ENCODE results near the gene PLXND1.

Gene PLXND1

DNA sequence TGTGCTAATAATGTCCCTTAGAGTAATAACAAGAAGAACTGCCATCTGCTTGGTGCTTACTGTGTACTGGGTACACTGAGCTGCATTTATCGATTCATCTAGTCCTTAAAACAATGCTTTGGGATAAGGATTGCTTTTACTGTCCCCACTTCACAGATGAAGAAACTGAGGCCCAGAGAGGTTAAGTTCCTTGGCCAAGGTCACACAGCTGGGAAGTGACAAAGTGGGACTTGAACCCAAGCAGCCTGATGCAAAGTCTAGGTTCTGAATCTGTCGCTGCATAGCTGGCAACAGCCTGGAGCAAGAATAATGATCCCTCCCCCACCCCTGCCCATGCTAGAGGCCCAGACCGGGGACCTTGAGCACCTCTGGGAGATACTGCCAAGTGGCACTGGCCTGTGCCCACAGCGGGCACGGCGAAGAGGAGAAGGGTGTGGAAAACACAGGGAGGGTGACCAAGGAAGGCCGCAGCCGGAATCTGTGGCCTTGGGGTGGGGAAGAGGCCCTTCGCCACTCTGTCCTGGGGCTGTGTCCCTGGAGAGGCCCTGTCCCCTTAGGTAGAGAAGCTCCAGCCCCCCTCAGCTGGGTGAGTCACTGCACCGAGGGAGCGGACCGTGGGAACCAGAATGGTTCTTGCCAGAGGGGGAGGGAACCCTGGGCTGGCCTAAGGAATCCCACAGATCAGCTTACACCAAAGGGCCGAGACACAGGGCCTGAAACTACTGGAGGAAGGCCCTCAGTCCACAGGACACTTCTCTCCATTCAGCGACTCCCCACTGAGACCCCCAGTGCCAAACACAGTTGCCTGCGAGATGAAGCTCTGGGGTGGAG lies 3.5 kb downstream of the PLXND1 start:
- DNase-seq (ENCODE audit: low read depth in 4 of 4, low spot score in 1 of 4): no peak

DNA sequence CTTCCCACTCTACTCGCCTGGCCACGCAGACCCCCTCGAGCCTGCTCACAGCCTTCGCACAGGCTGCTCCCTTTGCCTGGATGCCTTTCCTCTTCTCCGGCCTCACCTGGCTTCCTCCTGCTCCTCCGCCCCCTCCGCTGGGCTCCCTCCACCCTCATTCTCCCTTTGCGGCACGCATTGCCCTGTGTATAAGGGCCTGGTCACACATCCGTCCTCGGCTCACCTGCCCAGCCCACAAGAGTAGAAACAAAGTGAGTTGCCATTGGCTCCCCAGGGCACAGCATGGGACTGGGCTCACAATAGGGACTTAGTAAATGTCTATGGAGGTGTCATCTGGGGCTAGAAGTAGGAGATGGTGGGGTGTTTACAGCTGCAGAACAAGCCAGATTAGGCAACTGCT lies 4.2 kb downstream of the PLXND1 start:
- DNase-seq (ENCODE audit: low read depth in 4 of 4, low spot score in 1 of 4): no peak

DNA sequence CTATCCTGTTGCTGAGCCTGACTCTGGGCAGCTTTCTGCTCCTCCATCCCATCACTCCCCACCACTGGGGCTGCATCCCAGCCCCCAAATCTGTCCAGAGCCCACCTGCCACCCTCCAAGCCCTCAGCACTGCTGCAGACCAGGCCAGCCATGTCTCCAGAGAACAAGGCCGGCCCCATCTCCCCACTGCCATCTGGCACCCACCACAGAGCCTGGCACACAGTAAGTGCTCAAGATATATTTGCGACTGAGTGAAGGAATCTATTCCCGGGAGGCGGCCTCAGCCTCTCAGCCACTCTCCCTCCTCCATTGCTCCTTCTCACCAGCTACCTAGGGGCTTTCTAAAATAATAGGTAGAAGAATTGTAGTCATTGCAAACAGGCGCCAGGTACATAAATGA lies 4.8 kb downstream of the PLXND1 start:
- DNase-seq (ENCODE audit: low read depth in 4 of 4, low spot score in 1 of 4): no peak

DNA sequence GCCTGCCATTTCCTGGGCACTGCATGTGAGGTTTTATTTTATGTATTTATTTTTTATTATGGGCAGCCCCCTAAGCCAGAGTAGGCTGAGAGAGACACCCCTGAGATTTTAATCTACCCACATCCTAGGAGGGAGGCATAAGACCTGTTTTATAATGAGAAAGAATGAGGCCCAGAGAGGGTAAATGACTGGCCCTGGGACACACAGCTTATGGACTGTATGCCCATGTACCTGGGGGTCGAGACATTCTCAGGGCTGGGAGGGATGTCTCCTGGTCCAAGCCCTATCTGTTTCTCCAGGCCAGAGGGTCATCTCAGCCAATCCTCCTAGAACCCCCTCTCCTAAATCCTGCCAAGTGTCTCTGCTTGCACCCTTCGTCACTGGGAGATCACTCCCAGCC lies 6.1 kb downstream of the PLXND1 start:
- no peak for DNase-seq (ENCODE audit: low read depth in 4 of 4, low spot score in 1 of 4)

DNA sequence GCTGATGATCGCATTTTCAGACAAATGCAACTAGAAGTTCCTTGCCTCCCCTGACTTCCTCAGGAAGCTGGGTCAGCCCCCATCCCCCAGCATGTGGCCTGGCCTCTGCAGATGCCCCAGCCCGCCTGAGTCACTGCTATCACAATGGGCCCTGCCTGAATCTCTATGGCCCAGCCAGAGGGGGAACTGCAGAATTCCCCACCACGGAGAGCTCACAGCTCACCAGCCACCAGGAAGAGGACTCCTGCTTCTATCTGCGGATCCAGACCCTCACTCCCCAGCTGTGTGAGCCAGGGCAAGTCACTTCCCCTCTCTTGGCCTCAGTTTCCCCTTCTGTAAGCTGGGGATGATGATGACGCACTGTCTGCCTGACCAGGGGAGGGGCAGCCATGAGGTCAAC lies 6.9 kb downstream of the PLXND1 start:
- no peak for DNase-seq (ENCODE audit: low read depth in 4 of 4, low spot score in 1 of 4)

DNA sequence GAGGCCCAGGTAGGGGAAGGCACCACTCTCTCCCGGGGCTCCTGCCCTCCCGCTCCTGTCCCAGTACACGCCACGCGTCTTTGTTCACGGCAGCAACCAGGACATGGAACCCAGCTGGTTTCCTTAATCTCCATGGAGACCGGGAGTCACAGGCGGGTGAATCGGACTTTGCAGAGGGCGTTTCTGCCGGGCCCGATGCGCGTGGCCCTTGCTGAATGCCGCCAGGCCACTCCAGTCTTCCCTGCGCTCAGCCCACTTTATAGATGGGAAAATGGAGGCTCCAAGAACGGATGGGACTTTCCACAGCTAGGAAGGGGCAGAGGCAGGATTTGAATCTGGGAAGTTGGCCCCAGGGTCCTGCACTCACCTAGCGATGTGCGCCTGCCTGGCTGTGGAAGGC lies 7.4 kb downstream of the PLXND1 start:
- no peak for DNase-seq (ENCODE audit: low read depth in 4 of 4, low spot score in 1 of 4)

DNA sequence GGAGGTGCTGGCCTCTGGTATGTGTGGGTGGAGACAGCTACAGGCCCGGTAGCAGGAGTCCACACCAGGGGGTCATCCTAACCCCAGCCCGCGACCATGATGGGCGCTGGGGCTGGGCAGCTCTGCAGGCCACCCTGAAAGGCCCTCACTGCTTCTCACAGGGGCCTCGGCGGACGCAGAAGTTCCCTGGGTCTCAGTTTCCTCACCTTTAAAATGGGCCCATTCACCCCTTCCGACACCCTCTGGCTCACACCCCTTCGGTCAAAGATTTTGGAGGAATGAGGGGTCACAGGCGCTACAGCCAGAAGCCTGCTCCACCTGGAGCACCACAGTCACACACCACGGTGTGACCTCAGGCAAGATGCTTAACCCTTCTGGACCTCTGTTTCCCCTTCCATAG lies 8.0 kb downstream of the PLXND1 start:
- no peak for DNase-seq (ENCODE audit: low read depth in 4 of 4, low spot score in 1 of 4)

DNA sequence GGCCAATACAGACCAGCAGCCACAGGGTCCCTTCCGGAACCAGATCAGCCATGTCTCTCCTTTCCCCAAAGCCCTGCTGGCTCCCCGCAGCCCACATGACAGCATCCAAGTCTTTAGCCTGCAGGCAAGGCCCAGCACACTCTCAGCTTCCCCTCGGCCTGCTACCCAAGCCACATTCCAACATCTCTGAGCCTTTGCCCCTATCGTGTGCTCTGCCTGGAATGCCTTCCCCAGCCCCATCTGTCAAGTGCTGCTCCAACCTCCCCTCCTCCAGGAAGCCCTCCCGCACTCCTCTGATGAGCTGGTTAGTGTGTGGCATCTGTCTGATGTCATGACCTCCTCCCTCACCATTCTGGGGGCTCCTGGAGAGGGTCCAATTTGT lies 8.5 kb downstream of the PLXND1 start:
- no peak for DNase-seq (ENCODE audit: low read depth in 4 of 4, low spot score in 1 of 4)

DNA sequence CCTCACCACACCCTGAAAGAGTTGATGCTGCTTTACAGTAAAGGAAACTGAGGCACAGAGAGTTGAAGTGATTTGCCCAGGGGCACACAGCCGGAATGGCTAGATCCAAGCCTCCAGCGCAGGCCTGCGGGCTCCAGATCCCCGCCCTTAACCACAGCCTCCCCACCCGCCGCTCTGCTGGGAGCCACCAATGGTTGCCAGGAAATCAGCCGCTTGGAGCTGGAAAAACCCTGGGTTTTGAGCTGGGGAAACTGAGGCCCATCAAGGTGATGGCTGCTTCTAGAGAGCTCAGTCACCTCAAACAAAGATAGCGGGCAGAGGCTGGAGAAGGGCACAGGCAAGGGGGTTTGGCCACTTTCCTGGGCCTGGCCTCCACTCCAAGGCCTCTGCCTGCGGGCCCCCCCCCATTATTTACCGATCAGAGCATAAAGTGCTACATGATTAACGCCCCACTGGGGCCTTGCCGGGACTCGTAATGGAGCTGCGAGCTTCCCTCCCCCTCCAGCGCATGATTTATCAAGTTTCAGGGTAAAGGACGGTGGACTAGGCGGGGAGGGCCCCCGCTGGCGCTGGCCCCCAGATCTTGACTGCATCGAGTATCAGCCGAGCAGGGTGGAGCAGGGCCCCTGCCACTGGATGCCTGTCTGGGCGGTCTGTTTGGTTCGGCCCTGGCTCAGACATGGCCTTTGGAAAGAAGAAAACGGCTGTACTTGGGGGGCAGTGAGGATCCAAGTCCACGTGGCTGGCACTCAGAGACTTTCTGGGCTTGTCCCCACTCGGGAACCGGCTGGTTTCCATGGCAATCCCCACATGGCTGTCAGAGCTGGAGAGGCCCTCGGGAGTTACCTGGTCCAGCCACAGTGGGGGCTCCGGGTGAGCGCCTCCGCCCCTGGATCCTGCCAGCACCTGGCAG lies 9.1 kb downstream of the PLXND1 start:
- no peak for DNase-seq (ENCODE audit: low read depth in 4 of 4, low spot score in 1 of 4)

DNA sequence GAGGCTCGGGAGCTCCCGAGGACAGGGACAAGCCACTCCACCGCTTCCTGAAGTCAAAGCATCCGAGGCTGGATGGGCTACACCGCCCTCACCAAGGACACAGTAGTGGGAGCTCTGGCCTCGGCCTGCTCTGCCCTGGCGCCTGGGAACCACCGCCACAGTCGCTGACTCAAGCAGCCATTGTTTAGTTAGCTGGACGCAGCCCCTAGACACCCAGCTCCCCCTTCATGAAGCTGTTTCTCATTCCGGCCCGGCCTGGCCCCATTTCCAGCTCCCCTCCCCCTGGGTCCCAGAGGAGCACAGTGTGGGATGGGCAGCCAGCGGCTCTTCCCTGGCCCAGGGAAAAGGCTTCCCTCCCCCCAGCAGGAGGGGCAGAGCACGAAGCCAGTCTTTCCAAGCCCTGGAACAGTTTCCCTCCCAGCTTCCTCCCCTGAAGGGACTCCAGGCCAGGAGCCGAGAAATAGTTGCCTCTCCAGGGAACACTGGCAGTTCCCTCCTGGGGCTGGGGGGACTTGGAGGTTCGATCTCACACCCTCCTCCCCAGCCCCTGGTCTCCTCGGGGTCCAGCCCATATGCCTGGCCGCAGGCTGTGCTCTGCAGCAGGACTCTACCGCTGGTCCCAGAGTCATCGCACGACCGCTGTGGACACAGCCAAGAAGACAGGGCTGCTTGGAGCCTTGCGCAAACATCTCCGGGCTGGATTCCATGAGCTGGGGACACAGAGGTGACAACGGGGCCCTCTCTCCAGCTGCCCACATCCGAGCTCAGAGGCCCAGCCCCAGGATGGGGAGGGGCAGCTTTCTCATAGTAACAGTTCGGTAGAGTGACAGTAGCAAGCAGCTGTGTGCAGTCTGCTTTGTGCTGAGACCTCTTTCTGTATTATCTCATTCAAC lies 10.0 kb downstream of the PLXND1 start:
- DNase-seq (ENCODE audit: low read depth in 4 of 4, low spot score in 1 of 4): no peak

DNA sequence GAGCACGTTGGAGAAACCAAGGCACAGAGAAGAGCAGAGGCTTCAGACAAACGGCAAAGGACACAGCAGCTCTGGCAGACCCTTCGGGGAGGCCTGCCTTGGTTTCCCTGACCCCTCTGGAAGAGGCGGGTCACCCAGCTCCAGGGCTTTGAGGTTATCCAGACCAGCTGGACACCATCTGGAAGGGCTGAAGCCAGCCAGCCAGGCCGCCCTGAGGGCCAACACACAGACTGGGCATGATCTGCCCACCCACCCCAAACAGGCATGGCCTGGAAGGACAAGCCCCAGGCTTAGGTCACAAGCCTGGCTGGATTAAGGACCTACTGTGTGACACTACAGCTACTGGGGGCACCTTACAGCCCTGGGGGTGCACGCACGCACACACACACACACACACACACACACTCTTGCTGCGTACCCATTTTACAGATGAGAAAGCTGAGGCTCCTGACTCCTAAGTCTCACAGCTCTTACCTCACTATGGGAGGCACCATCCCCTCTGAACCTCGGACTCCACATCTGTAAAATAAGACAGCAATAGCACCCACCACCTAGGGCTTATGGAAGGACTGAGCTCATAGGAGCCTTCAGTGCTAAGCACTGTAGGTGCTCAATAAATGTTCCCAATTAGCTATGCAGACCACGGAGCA lies 10.8 kb downstream of the PLXND1 start:
- DNase-seq (ENCODE audit: low read depth in 4 of 4, low spot score in 1 of 4): no peak

DNA sequence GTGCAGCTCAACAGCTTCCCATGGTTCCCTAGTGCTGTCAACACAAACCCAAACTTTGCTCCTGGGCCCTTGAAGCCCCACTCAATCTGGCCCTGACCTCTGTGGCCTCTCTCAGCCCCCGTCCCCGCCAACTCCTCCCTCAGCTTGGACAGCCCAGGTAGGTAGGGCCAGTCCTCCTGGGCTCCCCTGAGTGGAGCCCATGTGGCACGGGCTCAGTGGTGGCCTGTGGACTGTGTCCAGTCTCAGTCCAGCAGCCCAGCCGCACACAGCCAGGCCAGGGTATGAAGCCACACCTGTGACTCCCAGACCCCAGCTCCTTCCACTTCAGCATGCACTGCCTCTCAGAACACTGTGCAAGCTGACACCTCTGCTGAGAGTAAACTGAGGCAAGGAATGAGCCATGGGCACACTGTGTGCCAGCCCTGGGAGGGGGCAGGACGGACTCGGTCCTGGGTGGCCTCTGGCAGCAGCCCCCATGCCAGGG lies 11.5 kb downstream of the PLXND1 start:
- DNase-seq (ENCODE audit: low read depth in 4 of 4, low spot score in 1 of 4): no peak

DNA sequence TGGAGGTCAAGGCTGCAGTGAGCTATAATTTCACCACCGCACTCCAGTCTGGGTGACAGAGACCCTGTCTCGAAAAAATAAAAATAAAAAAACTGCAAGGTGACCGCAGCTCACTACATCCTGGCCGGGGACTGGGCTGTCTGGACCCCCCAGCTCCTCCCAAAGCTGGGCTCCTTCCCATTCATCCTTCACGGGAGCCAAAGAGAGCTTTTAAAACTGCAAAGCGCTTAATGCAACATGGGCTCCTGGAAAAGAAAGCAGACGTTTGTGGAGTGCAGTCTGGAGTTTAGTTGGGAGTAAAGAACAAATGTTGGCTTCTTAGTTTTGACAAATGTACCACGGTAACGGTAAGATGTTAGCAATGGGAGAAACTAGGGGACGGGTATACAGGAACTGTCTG lies 12.1 kb downstream of the PLXND1 start:
- no peak for DNase-seq (ENCODE audit: low read depth in 4 of 4, low spot score in 1 of 4)

DNA sequence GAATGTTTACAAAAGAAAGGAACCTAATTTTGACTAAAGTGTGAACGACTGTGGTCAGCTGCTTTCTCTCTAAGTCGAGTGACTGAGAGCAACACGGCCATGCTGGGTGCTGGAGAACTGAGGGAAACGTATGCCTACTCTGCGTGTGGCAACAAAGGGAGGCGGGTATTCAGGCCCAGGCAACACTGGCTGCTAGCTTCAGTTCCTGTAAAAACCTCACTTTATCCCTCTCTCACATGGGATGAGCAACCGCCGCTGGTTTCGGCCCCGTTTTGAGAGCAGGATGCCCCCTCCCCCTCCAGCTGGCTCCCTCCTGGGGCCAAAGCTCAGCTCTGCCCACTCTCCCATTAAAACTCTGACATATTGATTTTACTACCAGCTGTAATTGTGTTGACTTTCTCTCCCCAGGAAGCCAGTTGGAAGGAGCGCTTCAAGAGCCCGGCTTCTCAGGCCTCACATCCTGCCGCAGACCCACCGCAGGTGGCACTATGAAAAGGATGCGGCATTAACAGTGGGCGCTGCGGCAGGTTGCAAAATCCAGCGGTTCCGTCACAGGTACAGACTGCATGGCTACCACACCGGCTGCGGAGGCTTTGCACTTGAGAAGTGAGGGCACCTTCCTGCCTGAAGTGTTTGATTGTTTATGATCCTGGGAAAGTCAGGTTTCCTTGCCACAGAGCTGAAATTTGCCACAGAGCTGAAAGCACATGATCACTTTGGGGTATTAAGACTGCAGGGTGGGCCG lies 12.7 kb downstream of the PLXND1 start:
- DNase-seq (ENCODE audit: low read depth in 4 of 4, low spot score in 1 of 4): peak in 2 of 4 experiments; percentile 16 to 42

DNA sequence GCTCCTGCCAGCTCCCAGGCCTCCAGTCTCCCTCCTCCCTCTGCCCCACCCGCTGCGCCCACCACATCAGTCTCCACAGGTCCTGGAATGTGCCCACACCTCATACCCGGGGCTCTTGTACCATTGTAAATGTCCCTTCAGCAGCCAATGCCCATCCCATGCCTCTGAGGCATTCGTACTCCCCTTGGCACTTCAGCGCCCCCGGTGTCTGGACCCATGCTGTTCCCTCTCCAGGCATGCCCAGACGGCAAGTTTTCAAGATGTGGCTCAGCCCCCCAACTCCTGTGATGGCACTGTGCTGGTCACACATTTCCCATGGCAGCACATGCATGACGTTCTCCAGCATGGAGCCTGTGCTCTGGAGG lies 13.3 kb downstream of the PLXND1 start:
- no peak for DNase-seq (ENCODE audit: low read depth in 4 of 4, low spot score in 1 of 4)

DNA sequence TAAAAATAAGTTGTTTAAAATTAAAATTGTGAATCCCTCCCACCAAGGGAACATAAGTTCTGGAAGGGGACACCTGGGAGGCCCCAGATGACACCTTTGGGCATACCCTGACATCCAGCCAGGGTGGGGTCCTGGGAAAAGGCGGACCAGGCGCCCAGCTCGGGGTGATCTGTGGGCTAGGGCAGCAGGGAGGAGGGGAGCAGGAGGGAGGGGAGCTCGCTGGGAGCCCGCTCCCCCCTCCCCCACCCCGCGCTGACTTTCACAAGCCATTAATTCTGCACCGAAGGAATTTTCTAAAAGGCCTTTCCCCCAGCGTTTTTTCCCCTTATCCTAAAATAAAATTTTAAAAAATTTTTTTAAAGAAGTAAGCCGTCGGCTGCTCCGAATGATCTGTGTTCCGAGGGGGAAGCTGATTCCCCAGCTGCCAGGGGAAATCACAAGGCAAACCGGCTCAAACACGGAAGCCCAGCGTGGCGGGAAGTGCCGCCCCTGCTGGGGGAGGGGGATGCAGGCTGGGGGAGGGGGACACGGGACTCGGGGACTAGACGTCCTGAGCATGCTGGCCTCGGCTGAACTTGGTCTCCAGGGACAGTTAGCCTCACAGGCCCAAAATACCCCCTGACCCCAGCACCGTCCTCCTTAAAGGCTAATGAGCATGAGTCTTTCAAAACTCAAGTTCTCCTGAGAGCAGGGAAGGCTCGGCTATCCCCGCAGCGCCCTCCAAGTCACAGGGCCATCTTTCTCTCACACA lies 13.9 kb downstream of the PLXND1 start:
- DNase-seq (ENCODE audit: low read depth in 4 of 4, low spot score in 1 of 4): no peak

DNA sequence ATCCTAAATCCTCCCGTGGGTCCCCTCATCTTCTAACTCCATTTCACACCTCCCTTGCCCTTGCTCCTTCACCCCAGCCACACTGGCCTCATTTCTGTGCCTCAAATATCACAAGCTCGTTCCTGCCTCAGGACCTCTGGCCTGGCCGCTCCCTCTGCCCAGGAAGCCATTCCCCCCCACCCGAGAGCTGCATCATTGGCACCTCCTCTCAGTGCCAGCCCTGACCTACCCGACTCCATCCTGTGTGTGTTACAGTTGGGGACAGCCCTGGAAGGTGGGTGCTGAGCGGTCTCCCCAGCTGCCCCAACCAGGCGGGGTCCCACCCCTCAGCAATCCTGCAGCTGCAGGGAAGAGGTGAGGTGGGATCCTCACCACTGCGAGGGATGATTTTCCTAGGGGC lies 14.5 kb downstream of the PLXND1 start:
- DNase-seq (ENCODE audit: low read depth in 4 of 4, low spot score in 1 of 4): no peak

DNA sequence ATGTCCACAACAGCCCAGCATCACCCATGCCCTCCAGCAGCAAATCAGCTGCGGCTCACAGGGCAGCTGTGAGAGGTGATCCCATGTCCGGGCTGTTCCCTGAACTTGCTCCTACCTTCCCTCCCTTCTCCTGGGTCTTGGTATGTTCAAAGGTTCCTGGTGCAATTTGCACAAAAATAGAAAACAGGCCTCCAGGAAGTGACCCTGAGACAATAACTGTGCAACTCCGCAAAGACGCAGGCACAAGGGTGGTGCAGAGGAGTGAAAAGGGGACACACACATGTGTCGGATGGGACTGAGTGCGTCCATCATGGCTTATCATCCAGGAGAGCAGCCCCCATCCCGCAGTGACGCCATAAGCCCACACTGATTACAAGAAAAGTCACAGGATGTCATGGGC lies 16.3 kb downstream of the PLXND1 start:
- DNase-seq (ENCODE audit: low read depth in 4 of 4, low spot score in 1 of 4): no peak

DNA sequence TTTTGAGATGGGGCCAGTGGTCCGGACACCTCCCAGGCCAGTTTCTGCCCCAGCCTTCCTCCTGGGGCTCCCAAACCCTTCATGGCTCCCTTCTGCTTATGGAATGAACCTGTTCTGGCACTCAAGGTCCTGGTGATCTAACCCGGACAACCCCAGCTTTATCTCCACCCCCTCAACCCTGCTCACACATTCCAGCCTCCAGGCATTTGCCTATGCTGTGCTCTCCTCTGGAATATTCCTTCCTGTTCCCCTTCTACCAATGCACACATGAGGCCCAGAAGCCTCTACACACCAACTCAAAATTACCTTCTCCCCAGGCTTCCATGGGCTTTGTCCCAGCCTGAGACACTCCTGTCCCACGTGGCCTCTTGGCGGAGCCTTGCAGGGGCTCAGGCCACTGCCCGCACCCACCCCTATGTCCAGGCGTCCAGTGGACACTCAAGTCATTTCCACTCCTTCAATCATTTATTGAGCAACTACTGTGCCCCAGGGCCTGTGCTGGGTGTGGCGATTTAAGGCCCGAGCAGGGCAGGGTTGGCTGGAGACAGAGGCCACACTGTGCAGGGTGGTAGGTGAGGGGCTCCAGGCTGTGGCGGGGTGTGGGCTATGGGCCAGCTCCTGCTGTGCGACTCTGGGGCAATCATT lies 18.8 kb downstream of the PLXND1 start:
- no peak for DNase-seq (ENCODE audit: low read depth in 4 of 4, low spot score in 1 of 4)
